GM12878 (cell line): ENCODE results near the gene QSOX2. TPM values are rescaled to one million over a fixed set of nuclear protein-coding genes. Genes with fewer than 3 reads are reported as not detected.

Experiments used
- ATAC-seq: fragments of 200-7000 bp; cut with Tn5 transposase; 3 replicates; pipeline ENCODE4 v1.9.1; 2020; ENCODE audit warnings: mild to moderate bottlenecking, moderate library complexity
- BruUV-seq: library from RNA; stranded (reverse); fragments of 400-500 nt; replicated peaks from 2 replicates; lab custom pipeline; 2021; lab: Mats Ljungman, UMichigan
- CTCF ChIA-PET: fragments of 300-600 bp; sonication (Branson Sonifier 250); formaldehyde crosslinking; extraction: SDS; loops from one replicate; lab custom pipeline; 2021; ENCODE audit warnings: inconsistent platforms; lab: Yijun Ruan, JAX
- POLR2A ChIA-PET: fragments of 350-600 bp; formaldehyde crosslinking; extraction: SDS; loops from one replicate; lab custom pipeline; 2021; ENCODE audit warnings: inconsistent platforms; lab: Charles Lee
- RAD21 ChIA-PET: fragments of 300-600 bp; sonication (Branson Sonifier 250); formaldehyde crosslinking; loops from one replicate; lab custom pipeline; 2023; ENCODE audit warnings: antibody characterized with exemption; ENCODE audit not compliant: unreplicated experiment; lab: Charles Lee
- SMC1A ChIA-PET: fragments of 300-600 bp; sonication (Branson Sonifier 250); formaldehyde crosslinking; loops from one replicate; lab custom pipeline; 2023; ENCODE audit not compliant: unreplicated experiment, uncharacterized antibody; lab: Charles Lee
- DNase-seq: peaks from one replicate; pipeline ENCODE4 v3.0.0-alpha.2; 2011; ENCODE audit warnings: low read depth, low spot score
- FAIRE-seq: peaks from 3 replicates; lab custom pipeline; 2011; peaks lifted over from hg19 to GRCh38; lab: Jason Lieb, UNC
- H2AFZ ChIP-seq: 2 replicates; pipeline ENCODE4 v1.6.0; 2011; ENCODE audit warnings: low read depth, low read length, control low read depth; ENCODE audit not compliant: control insufficient read depth
- H3K27ac ChIP-seq: 2 replicates; pipeline ENCODE4 v1.5.1; 2011; ENCODE audit warnings: control low read depth; ENCODE audit not compliant: control insufficient read depth, insufficient read depth
- H3K27me3 ChIP-seq, 2 experiments: replicated peaks in 1 of 2; 2 replicates each; pipeline versions ENCODE4 v1.6.0 to v1.6.1; 2011; ENCODE audit warnings: low read length in 1 of 2; ENCODE audit not compliant: control insufficient read depth in 2 of 2, insufficient read depth in 2 of 2
- H3K36me3 ChIP-seq, 2 experiments: 2 replicates each; pipeline ENCODE4 v1.5.1; 2011; ENCODE audit warnings: low read length in 1 of 2; ENCODE audit not compliant: control insufficient read depth in 2 of 2, insufficient read depth in 2 of 2
- H3K4me1 ChIP-seq: 2 replicates; pipeline ENCODE4 v1.6.1; 2011; ENCODE audit warnings: mild to moderate bottlenecking, low read length, moderate library complexity, mixed read lengths; ENCODE audit not compliant: control insufficient read depth, insufficient read depth
- H3K4me2 ChIP-seq: 2 replicates; pipeline ENCODE4 v1.6.0; 2011; ENCODE audit warnings: control low read depth; ENCODE audit not compliant: control insufficient read depth, insufficient read depth
- H3K4me3 ChIP-seq: fragments of 200-600 bp; sonication (generic); 2 replicates; pipeline ENCODE4 v1.5.1; 2016
- H3K79me2 ChIP-seq: 2 replicates; pipeline ENCODE4 v1.6.0; 2011; ENCODE audit warnings: low read length; ENCODE audit not compliant: control insufficient read depth, insufficient read depth
- H3K9ac ChIP-seq: 2 replicates; pipeline ENCODE4 v1.8.0; 2011; ENCODE audit warnings: low read length, control low read depth, mixed read lengths; ENCODE audit not compliant: control insufficient read depth, insufficient read depth
- H3K9me3 ChIP-seq: replicated peaks from 3 replicates; pipeline ENCODE4 v1.5.1; 2011; ENCODE audit warnings: mild to moderate bottlenecking, low read length; ENCODE audit not compliant: control insufficient read depth, insufficient read depth
- H4K20me1 ChIP-seq: 2 replicates; pipeline ENCODE4 v1.6.0; 2011; ENCODE audit not compliant: control insufficient read depth, insufficient read depth
- BCL11A ChIP-seq: IDR thresholded peaks from 2 replicates; pipeline ENCODE4 v1.6.1; 2011; ENCODE audit warnings: low read depth, low read length
- FOS ChIP-seq: IDR thresholded peaks from 3 replicates; pipeline ENCODE4 v1.6.1; 2011; ENCODE audit warnings: borderline replicate concordance; ENCODE audit not compliant: insufficient read length; ENCODE audit errors: extremely low read depth
- POLR2AphosphoS2 ChIP-seq: IDR thresholded peaks from 2 replicates; pipeline ENCODE4 v1.6.1; 2011; ENCODE audit warnings: low read depth, mild to moderate bottlenecking, low read length, improper control_type of control experiment, moderate library complexity
- TARDBP ChIP-seq: IDR thresholded peaks from 2 replicates; pipeline ENCODE4 v1.6.1; 2016; ENCODE audit warnings: borderline replicate concordance
- WGBS: methylation state at CpG from one replicate; pipeline ENCODE4 v1.1.6; 2016; ENCODE audit warnings: low lambda C conversion rate; ENCODE audit not compliant: insufficient replicate concordance, insufficient coverage; ENCODE audit errors: missing lambda C conversion rate; 5-methylcytosine and 5-hydroxymethylcytosine counted together
- in situ Hi-C: fragments of 300-500 bp; cut with MboI; formaldehyde crosslinking; loops from 9 replicates; pipeline ENCODE4 v1.14.3; 2018; ENCODE audit warnings: mixed read lengths
- intact Hi-C: fragments of 100-400 bp; cut with micrococcal nuclease; formaldehyde crosslinking; loops from one replicate; pipeline ENCODE4 v1.14.2; 2022; ENCODE audit not compliant: unreplicated experiment
- polyA plus RNA-seq, 11 experiments: library from polyadenylated mRNA; depleted of rRNA in 4 of 11; unstranded in 6 of 11; stranded (reverse) in 5 of 11; fragments of >200 nt; fragmentation: Nextera tagmentation in 4 of 11; fragmentation: Illumina TruSeq in 1 of 11; extraction: Ambion mirVana in 4 of 11; extraction: Trizol in 1 of 11; gene quantifications; 1 replicate in 1 of 11; 2 replicates in 10 of 11; pipeline versions ENCODE4 v1.2.1 to v1.2.3, GENCODE V29; 2011 to 2016; ENCODE audit warnings: inconsistent platforms in 2 of 11, missing spikeins in 2 of 11, low read depth in 1 of 11
- total RNA-seq, 4 experiments: library from RNA; depleted of rRNA in 3 of 4; stranded (reverse); fragments of >200 nt in 3 of 4; fragmentation: Illumina TruSeq in 1 of 4; extraction: Trizol in 1 of 4; gene quantifications; 2 replicates each; pipeline versions ENCODE4 v1.2.1 to v1.2.3, GENCODE V29; 2013 to 2021

QSOX2 gene
- total and polyA plus RNA-seq, 10 of the 15 experiments (the other 5 are each of a cell fraction or from before 2014, with no cell fraction given) = 0.34 to 16.1 (median 8.2) TPM

GRCh38 chr9:136212345-136212950, 33.2 kb downstream of the QSOX2 start:
- ChIA-PET SMC1A (no interaction called here), CTCF (no interaction called here), POLR2A (no interaction called here), RAD21 (no interaction called here)
- no peaks in the 10 kb centered on the region; the same call in 2 of the 3 replicates for H3K9me3 ChIP-seq
- peaks cover 19 to 27% of the 10 kb centered on the region in 2 experiments for H3K36me3 ChIP-seq
- no peak overlapping the region for H3K4me3 ChIP-seq
- TF ChIP-seq POLR2AphosphoS2 = no peak
- no peak for TF ChIP-seq TARDBP
- TF ChIP-seq BCL11A = no peak
- DNase-seq (no peak), FAIRE-seq (no peak), ATAC-seq (no peak)
- H2AFZ ChIP-seq = no peak overlapping the region
- no peak overlapping the region for H3K4me2 ChIP-seq
- in situ Hi-C loops = no loop called here
- H3K4me1 ChIP-seq = no peaks in the 10 kb centered on the region
- intact Hi-C loops = no loop called here
- H4K20me1 ChIP-seq = no peaks in the 10 kb centered on the region; the same call in 1 of the 2 replicates
- WGBS = 95% methylated on average over 28 of the region's 28 CpGs
- H3K79me2 ChIP-seq = no peaks in the 10 kb centered on the region
- no peaks in the 10 kb centered on the region for H3K27me3 ChIP-seq
- H3K9ac ChIP-seq = no peak overlapping the region
- BruUV-seq = no TSS peak
- no peak overlapping the region for H3K27ac ChIP-seq

- BruUV-seq = no TSS peak
- no peak for FAIRE-seq
- Histone ChIP-seq H3K4me3 (no peak overlapping the region), H2AFZ (no peak overlapping the region), H3K27ac (no peak overlapping the region), H3K27me3 (no peaks in the 10 kb centered on the region), H3K9me3 (no peaks in the 10 kb centered on the region; the same call in 2 of the 3 replicates), H3K36me3 (peaks cover 19 to 27% of the 10 kb centered on the region in 2 experiments), H3K4me1 (no peaks in the 10 kb centered on the region), H3K79me2 (no peaks in the 10 kb centered on the region), H4K20me1 (no peaks in the 10 kb centered on the region; the same call in 1 of the 2 replicates), H3K9ac (no peak overlapping the region), H3K4me2 (no peak overlapping the region)
- intact Hi-C loops (no loop called here), in situ Hi-C loops (no loop called here)
- WGBS = 79% methylated on average over 33 of the region's 35 CpGs
- DNase-seq = no peak
- SMC1A ChIA-PET = no interaction called here
- no peak for ATAC-seq
- TF ChIP-seq FOS = no peak
- POLR2A ChIA-PET = no interaction called here
- CTCF ChIA-PET = no interaction called here
- RAD21 ChIA-PET = no interaction called here
These were observed 33.9 kb downstream of the QSOX2 start for GRCh38 chr9:136211441-136212344.
